GM19043 (cell line): ENCODE data around the gene KRTAP4-12.
"Not testable (repeated sequence)": the region's sequence is repeated elsewhere in the genome, so short reads cannot be mapped to it uniquely, and the experiment has no call there.

Experiments used
- ATAC-seq: cut with Tn5 transposase; IDR thresholded peaks from one replicate; pipeline ENCODE4 v1.9.1; 2021; ENCODE audit warnings: low read depth; ENCODE audit not compliant: unreplicated experiment

KRTAP4-12 gene

GRCh38 chr17:41123991-41124371, at the start of gene KRTAP4-12:
KRTAP4-12 (minus strand) TSS chr17:41124182; CDS start chr17:41124122, 60 bp downstream.
- not testable (repeated sequence) for ATAC-seq

GRCh38 chr17:41171886-41172285, 47.9 kb upstream of the KRTAP4-12 start:
- ATAC-seq, result no peak

- no peak for ATAC-seq
Observed at GRCh38 chr17:41168121-41168520, 44.1 kb upstream of the KRTAP4-12 start, which contains the start of gene KRTAP4-3. KRTAP4-3 (minus strand) TSS chr17:41168221; CDS start chr17:41168172, 49 bp downstream.

- ATAC-seq, result no peak
Observed at GRCh38 chr17:41167561-41167960, 43.6 kb upstream of the KRTAP4-12 start.

- ATAC-seq, result no peak
Observed at GRCh38 chr17:41163828-41164227, 39.8 kb upstream of the KRTAP4-12 start.

GRCh38 chr17:41160648-41161047, 36.7 kb upstream of the KRTAP4-12 start, which contains the start of gene KRTAP4-4:
KRTAP4-4 (minus strand) TSS chr17:41160748; CDS start chr17:41160691, 57 bp downstream.
- ATAC-seq, result no peak

GRCh38 chr17:41160190-41160589, 36.2 kb upstream of the KRTAP4-12 start:
- not testable (repeated sequence) for ATAC-seq

- no peak for ATAC-seq
Observed at GRCh38 chr17:41153856-41154255, 29.9 kb upstream of the KRTAP4-12 start.

- no peak for ATAC-seq
Observed at GRCh38 chr17:41151525-41151924, 27.5 kb upstream of the KRTAP4-12 start.

GRCh38 chr17:41150026-41150425, 26.0 kb upstream of the KRTAP4-12 start:
- ATAC-seq, result no peak

- ATAC-seq, result no peak
Observed at GRCh38 chr17:41149652-41149985, 25.6 kb upstream of the KRTAP4-12 start, which contains the start of gene KRTAP4-5. KRTAP4-5 (minus strand) TSS chr17:41149825; CDS start chr17:41149767, 58 bp downstream.

GRCh38 chr17:41148971-41149651, 25.1 kb upstream of the KRTAP4-12 start:
- not testable (repeated sequence) for ATAC-seq

GRCh38 chr17:41147531-41148204, 23.7 kb upstream of the KRTAP4-12 start:
- ATAC-seq, result no peak

GRCh38 chr17:41145261-41145660, 21.3 kb upstream of the KRTAP4-12 start:
- ATAC-seq, result no peak

- ATAC-seq, result no peak
Observed at GRCh38 chr17:41144846-41145245, 20.9 kb upstream of the KRTAP4-12 start.

GRCh38 chr17:41141361-41141760, 17.4 kb upstream of the KRTAP4-12 start:
- no peak for ATAC-seq

- no peak for ATAC-seq
Observed at GRCh38 chr17:41140360-41141131, 16.6 kb upstream of the KRTAP4-12 start, which contains the start of gene KRTAP4-6. KRTAP4-6 (minus strand) TSS chr17:41140544; CDS start chr17:41140487, 57 bp downstream.

GRCh38 chr17:41139865-41140264, 15.9 kb upstream of the KRTAP4-12 start:
- ATAC-seq, result not testable (repeated sequence)

- no peak for ATAC-seq
Observed at GRCh38 chr17:41133880-41134735, 10.1 kb upstream of the KRTAP4-12 start.

- ATAC-seq, result no peak
Observed at GRCh38 chr17:41131979-41132378, 8.0 kb upstream of the KRTAP4-12 start.
